Astrocyte of the cerebellum (primary cell): ENCODE measurements around the gene FOXO6.

Experiments used
- DNase-seq: peaks from one replicate; pipeline ENCODE4 v3.0.0-alpha.2; 2011; ENCODE audit warnings: low read depth
- H3K4me3 ChIP-seq: 2 replicates; pipeline ENCODE4 v1.5.1; 2011; ENCODE audit warnings: mild to moderate bottlenecking, low read depth, low read length, moderate library complexity
- in situ Hi-C: cut with HindIII; loops from 2 replicates; pipeline ENCODE4 v1.10.0; 2017; ENCODE audit warnings: low sequenced_read_pairs
- TF ChIP-seq, protein P1 (sequence below): IDR thresholded peaks from 2 replicates; pipeline ENCODE4 v1.5.1; 2012; ENCODE audit warnings: low read length, low read depth, moderate library complexity, mild to moderate bottlenecking; ENCODE audit errors: missing control alignments

Gene FOXO6

GRCh38 chr1:41419584-41420295 is 58.5 kb downstream of the FOXO6 start:
- TF ChIP-seq, protein P1, sequence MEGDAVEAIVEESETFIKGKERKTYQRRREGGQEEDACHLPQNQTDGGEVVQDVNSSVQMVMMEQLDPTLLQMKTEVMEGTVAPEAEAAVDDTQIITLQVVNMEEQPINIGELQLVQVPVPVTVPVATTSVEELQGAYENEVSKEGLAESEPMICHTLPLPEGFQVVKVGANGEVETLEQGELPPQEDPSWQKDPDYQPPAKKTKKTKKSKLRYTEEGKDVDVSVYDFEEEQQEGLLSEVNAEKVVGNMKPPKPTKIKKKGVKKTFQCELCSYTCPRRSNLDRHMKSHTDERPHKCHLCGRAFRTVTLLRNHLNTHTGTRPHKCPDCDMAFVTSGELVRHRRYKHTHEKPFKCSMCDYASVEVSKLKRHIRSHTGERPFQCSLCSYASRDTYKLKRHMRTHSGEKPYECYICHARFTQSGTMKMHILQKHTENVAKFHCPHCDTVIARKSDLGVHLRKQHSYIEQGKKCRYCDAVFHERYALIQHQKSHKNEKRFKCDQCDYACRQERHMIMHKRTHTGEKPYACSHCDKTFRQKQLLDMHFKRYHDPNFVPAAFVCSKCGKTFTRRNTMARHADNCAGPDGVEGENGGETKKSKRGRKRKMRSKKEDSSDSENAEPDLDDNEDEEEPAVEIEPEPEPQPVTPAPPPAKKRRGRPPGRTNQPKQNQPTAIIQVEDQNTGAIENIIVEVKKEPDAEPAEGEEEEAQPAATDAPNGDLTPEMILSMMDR, result no peak
- in situ Hi-C loops, result loop anchor here (25.0 kb wide), 1 partner anchor 132 kb away; no protein-coding TSS in a partner anchor
- no peak for DNase-seq
- no peak overlapping the region for H3K4me3 ChIP-seq

DNA sequence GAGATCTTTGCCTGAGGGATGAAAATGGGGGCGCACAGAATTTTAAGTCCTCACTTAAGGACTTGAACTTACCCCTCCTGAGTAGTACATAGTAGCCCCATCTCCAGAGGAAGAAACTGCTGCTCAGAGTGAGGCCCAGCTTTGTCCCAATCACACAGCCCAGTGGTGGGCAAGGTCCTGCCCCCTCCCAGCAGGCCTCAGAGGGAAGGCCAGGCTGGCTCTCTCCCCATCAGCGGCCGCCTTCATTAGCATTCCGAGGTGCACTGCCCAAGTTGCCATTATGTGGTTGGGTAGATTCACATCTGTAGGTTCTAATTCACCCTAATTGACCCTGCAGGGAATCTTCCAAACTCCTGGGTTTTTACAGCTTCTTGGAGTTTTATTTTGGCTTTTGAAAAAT is 59.1 kb downstream of the FOXO6 start:
- in situ Hi-C loops, result loop anchor here (25.0 kb wide), 1 partner anchor 133 kb away; no protein-coding TSS in a partner anchor
- no peak for DNase-seq
- TF ChIP-seq, protein P1, result no peak
- no peak overlapping the region for H3K4me3 ChIP-seq

DNA sequence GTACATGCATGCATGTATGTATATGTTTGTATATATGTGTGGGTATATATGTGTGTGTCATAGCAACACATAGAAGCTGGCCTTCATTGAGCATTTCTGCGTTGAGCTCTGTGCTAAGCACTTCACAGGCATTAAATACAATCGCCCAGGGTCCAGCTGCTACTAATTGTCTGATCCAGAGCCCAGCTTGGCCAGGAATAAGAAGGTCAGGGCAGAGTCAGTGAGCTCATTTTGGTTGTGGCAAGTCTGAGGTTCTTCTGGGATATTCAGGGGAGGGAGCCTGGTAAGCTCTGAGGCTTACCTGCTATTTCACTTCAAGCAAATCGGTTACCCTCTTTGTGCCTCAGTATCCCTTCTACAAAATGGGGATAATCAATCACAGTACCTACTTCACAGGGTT is 59.6 kb downstream of the FOXO6 start:
- in situ Hi-C loops, result loop anchor here (25.0 kb wide), 1 partner anchor 134 kb away; no protein-coding TSS in a partner anchor
- TF ChIP-seq, protein P1, result no peak
- H3K4me3 ChIP-seq, result no peak overlapping the region
- DNase-seq, result no peak

DNA sequence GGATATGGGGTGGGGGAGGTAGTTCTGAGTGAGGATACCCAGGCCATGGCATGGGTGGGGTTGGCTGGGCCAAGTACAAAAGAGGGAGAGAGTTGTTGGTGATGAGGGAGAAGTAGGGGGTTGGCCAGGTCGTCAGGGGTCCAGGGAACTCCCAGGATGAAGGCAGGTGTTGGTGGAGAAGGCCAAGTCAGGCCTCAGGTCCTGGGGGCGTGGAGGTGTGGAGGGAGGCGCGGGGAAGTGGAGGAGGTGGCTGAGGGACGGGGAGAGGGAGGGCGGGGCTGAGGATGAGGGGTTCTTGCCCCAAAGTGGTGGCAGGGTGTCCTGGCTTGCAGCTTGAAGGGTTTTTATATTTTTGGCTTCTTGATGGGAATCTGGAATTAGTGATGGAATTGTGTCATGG is 61.1 kb downstream of the FOXO6 start:
- no peak for DNase-seq
- in situ Hi-C loops, result loop anchor here (25.0 kb wide), 1 partner anchor 135 kb away; no protein-coding TSS in a partner anchor
- H3K4me3 ChIP-seq, result no peak overlapping the region
- TF ChIP-seq, protein P1, result no peak

DNA sequence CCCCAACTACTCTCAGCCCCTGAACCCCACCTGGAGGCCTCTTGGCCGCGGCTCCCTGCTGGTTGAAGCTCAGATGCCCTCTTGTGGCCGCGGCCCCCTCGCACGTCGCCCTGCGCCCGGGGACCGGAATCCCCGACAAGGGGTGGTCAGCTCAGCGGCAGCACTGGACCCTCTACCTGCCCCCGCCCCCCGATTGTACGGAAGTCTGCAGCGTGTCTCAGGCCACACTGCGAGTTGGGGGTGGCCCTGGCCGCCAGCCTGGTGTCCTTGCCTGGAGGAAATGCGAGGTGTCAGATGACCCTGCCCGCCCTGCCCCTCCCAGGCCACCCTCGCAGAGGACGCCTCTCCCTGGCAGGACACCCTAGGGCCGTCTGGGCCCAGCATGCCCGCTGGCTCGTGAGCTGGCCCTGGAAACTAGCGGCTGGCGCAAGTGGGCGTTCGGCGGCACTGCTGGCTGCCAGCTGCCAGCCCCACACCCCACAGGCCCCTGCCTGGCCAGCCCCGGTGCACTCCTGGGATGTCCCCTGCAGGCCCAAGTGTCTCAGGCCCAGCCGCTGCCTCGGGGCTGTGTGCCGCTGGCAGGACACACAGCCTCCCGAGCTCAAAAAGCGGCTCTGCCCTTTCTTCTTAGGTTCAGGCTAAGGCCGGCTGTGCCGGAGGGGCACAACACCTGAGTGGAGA is 62.4 kb downstream of the FOXO6 start:
- DNase-seq, result no peak
- H3K4me3 ChIP-seq, result no peak overlapping the region
- in situ Hi-C loops, result loop anchor here (25.0 kb wide), 1 partner anchor 136 kb away; no protein-coding TSS in a partner anchor
- TF ChIP-seq, protein P1, result peak; percentile 9

- in situ Hi-C loops, result loop anchor here (25.0 kb wide), 1 partner anchor 137 kb away; no protein-coding TSS in a partner anchor
- no peak overlapping the region for H3K4me3 ChIP-seq
- TF ChIP-seq, protein P1, result no peak
- DNase-seq, result no peak
Observed at GRCh38 chr1:41424581-41425118, 63.4 kb downstream of the FOXO6 start.
